ENCODE measurements around the gene MAP4.

GRCh38 chr3:47890126-47890827 lies 125.9 kb downstream of the MAP4 start:
- no peak for TF ChIP-seq YY1 (IDR thresholded peaks at IDR 0.05; ENCODE audit: insufficient read depth, insufficient read length)
- TF ChIP-seq SUZ12 (IDR thresholded peaks at IDR 0.05; ENCODE audit: extremely low read depth, insufficient read depth, insufficient read length): no peak

Data from NT2/D1 (cell line).